Measurements from ENCODE around the gene DIDO1. TPM values are rescaled to one million over a fixed set of nuclear protein-coding genes. Genes with fewer than 3 reads are reported as not detected.
"Not testable (repeated sequence)": the region's sequence is repeated elsewhere in the genome, so short reads cannot be mapped to it uniquely, and the experiment has no call there.

DIDO1 gene
- total RNA-seq, 1 donor from 2014 or later, result 37.5 TPM

DNA sequence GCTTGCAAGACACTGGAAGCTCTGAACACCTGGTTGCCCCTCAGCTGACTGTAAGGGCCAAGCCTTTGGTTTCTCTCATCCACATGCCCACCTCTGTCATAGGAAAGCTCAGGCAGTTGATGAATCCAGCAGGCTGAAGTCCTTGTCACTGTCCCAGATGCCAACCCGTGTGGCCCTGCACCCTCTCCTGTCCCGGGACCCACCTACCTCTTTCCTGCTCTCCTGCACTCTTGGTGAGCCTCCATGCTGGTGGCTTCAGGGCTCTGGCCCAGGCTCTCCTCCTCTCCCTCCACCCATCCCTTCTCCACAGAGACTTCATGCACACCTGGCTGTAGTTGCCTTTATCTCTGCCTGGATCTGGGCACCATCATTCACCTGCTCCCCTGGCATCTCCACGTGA, 7.7 kb upstream of the DIDO1 start:
- FAIRE-seq (no peak), DNase-seq (ENCODE audit: low spot score in 2 of 2) (no peak)

DNA sequence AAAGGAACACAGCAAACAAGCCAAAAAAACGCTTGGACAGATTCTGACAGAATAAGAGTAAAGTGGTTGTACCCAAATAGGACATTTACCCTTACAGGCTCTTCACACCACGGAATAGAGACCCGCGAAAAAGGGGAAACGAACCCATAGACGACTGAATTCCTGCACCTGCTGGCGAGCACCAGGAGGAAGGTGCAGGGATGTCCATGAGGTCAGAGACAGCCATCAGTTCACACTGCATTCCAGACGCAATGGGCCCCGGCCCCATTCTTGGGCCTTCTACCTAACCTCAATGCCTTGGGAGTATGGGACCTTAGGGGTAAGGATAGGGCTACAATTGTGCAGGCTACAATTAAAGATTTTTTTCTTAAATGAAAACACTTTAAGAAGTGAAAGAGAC, 5.2 kb upstream of the DIDO1 start:
- DNase-seq (ENCODE audit: low spot score in 2 of 2) (no peak), FAIRE-seq (no peak)

DNA sequence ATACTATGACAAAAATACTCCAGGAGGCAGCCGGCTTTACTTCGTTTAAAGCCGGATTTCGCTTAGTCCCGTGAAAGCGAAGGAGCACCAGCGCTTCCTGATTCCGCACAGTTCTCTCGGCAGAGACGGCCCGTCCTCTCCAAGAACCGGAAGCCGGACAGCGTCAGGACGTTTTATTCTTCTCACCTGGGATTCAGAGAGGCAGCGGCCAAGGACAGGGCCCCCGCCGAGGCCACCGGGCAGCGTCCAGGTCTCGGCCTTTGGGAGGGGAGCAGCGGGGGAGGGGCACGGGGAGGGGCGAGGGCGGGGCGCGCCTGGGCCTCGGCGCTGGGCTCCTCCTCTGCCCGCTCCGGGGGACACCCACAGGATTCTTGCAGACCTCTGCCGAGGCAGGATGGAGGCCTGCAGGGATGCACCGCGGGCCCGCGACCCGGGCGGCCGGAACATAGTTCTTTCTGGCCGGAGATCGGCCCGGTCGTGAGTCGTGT, 2.8 kb upstream of the DIDO1 start:
- FAIRE-seq (no peak), DNase-seq (ENCODE audit: low spot score in 2 of 2) (peak; percentile 56 to 75)

DNA sequence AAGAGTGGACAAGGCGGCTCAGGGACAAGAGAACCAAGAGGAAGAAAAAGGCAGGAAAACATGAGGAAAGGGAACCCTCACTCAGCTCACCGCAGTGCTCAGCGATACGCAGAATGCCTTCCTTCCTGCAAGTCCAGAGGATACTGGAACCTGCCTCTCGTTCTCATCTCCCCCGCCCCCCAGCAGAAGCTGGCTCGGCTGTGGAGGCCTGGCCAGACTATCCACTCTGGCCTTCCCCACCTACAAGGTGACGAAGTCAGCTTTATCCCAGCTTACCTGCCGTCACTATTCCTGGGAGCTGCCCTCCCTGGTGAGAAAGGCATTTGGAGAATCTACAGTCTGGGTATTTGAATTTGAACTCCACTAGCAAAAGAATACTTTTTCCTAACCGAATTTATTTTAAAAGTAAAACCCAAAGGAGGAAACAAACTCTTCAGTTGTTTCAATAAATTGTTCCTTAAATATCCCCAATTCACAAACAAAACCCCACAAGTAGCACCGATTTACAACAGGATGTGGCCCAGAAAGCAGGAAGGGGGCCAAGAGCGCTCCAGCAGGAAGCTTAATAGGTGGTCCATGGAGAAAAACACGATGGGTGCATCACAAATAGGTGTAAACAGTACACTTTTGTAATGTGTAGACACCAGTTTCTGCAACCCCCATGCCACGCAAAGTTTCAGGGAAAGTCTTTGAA, 2.1 kb upstream of the DIDO1 start:
- DNase-seq (ENCODE audit: low spot score in 2 of 2), result no peak
- FAIRE-seq, result no peak

DNA sequence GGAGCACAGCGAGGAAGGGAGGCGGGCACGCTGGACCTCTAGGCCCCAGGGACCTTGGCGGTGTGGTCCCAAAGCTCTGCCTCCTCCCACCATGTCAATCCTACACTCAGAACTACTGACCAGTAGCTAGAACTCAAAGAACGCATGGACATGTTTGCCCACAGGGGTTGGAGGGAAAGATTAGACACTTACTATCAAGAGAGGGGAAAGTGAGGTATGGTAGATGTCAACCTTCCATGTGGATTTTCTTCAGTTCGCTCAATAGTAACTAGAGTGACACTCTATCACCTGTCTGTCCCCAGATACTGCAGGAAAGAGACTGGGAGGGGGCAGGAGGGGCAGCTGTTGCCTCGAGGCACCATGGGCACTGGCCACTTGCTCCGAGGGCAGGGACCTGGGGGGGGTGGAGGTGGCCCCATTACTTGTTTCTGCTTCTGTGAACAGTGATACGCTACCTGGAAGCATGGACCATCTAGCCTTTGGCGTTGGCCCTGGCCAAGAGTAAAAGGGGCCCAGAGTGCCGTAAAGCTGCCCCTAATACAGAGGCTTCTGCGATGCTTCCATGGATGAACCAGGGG, 912 bp upstream of the DIDO1 start:
- FAIRE-seq (no peak), DNase-seq (ENCODE audit: low spot score in 2 of 2) (no peak)

DNA sequence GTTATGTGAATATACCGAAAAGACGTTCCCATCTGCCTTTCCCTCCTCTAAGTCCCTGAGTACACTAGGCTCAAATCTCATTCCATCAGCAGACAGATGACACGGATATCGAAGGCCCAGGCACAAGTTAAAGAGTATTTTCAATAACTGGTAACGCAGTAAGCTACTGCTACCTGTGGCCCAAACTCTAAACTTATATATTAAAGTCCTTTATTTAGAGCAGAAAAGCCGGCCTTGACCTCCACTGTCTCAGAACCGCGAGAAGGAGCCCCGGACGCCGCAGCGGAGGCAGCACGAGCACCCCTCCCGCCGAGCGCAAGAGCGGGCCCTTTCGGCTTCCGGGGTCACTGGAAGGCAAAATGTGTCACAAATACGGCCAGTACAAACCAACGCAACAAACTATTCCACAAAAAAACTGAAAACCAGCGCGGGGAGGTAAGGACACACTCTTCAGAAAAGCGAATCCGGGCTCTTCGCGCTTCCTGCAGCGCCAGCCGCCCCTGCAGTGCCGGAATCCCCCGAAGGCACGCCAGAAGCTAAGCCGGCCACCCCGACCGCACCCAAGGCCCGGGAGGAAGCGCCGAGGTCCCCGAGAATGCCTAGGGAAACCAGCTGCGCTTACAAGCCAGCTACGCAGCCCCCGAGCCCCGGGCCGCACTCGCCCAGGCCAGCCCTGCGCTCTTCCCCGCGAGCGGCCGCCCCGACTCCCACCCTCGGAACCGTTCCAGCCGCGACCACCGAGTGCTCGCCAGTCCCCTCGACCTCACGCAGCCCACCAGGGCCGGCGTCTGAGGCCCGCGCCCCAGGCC, 681 bp downstream of the DIDO1 start:
- no peak for DNase-seq (ENCODE audit: low spot score in 2 of 2)
- no peak for FAIRE-seq

DNA sequence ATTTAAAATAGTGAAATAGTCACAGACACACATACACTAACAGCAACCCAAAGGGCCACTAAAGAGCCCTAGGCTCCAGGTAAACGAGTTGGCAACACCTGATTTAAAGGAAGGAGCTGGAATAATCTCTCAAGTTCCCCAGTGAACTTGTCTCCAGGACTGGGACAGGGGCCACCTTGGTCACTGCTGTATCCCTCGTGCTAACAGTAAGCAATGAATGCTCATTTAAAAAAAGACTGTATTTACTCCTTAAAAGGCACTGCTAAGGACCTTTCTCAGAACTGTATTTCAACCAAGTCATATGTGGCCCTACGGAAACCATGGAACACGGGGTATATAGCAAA, 1.3 kb downstream of the DIDO1 start:
- FAIRE-seq (no peak), DNase-seq (ENCODE audit: low spot score in 2 of 2) (no peak)

DNA sequence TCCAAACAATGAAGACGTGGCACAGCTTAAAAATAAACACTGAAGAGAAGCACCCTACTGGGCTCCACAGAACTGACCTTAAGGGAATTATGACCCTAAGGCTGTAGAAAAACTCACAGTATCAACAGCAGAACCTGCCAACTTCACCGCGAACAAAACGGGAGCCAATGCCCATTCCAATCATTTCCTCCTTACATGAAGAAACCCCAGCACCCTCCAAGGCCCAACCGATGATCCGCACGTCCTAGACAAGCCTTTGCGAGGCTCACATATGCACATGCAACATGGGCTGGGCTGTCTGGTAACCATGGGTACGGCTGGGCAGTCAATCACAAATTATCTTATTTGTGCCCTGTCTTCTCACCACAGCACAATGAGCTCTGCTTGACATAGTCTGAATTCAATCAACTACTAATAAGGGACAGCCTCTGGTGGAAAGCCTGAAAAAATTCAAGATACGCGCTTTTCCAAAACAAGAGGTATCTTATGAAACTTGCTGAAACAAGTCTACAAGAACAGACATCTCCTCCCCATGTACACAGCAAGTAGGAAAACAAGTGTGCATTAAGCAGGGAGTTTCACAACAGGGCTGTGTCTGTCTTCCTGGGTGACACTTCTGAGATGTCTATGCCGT, 1.7 kb downstream of the DIDO1 start:
- no peak for FAIRE-seq

DNA sequence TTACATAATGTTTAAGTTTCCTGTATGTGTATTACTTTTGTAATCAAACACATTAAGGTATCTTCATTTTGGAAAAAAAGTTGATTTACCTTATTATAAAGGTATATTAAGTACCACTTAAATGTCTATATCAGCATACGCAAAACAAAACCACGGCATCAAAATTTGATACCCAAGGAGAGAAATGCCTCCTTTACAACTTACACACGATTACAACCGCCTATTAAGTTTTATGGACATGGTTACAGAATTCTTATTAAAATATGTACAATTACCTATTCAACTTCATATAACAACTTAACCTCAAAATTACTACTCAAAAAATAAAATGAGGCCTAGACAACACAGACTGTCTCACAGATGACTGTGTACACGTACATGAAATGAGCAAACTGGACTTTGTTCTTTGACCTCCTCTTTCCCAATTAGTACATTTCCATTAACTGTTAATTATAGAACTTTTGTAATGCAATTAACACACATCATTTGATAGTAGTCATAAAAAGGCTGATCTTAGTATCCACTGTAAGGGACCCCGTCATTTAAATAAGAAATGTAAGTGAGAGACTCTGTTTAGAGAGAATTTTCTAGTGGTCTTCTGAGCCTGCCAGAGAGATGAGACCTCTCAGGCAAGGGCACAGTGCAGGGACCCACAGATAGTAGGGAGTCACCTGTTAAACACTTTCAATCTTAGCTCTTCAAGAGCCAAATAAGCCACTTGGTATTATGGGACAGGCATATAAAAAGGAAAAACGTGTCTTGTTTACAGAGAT, 2.5 kb downstream of the DIDO1 start:
- DNase-seq (ENCODE audit: low spot score in 2 of 2), result no peak
- FAIRE-seq, result no peak

More for the DNA sequence above, 1.7 kb downstream of the DIDO1 start:
- DNase-seq (ENCODE audit: low spot score in 2 of 2), result no peak

DNA sequence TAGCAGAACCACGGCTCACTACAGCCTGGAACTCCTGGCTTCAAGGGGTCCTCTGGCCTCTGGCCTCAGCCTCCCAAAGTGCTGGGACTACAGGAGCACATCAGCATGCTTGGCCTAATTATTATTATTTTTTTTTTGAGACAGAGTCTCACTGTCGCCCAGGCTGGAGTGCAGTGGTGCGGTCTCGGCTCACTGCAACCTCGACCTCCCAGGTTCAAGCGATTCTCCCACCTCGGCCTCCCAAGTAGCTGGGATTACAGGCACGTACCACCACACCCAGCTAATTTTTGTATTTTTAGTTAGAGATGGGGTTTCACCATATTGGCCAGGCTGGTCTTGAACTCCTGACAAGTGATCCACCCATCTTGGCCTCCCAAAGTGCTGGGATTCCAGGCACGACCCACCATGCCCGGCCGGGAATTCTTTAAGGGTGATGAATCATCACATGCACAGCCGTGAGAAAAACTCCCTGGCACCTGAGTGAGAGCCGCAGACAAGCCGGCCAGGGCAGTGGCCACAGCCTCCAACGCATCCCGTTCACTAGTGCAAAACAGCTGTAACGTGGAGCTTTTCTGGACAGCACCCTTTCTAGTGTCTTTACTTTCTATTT, 3.1 kb downstream of the DIDO1 start:
- not testable (repeated sequence) for DNase-seq (ENCODE audit: low spot score in 2 of 2); FAIRE-seq

DNA sequence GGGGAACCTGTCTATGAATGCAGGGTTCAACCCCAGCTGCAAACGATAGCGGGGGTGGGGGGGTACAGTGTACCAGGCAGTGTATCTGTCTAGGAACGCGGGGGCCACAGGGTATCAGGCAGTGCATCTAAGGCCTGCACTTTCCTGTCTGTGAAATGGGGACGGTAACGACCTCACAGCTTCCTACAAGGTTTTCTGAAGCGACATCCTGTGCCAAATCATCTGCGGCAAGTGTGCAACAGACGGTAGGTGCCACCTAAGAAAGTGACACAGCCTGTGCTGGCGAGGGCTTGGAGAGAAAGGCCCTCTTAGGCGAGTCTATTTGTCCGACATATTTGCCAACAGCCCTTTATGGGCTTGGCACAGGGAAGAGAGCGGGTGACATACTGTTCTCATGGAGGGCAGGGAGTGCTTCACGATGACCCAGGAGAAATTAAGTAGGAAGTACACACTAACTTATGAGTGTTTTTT, 3.8 kb downstream of the DIDO1 start:
- FAIRE-seq (no peak), DNase-seq (ENCODE audit: low spot score in 2 of 2) (no peak)

DNA sequence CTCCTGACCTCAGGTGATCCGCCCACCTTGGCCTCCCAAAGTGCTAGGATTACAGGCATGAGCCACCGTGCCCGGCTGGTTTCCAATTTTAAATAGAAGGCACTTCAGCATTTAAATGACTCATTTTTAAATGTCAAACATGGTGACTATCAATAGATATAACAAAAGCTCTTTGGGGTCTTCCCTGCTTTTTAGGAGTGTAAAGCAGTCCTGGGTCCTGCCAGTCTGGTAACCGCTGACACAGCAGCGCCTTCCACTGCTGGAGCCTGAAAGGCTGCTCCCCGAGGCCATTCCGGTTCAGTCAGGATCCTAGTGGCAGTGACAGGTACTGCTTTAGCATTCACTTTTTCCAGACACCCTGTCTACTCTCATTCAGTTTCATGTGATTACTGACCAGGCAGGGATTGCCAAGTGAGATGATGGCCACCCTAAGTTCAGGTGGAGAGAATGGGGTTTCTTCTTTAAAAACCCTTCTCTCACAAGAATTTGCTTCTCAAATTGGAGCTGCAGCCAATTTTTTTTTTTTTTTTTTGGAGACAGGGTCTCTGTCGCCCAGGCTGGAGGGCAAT, 5.1 kb downstream of the DIDO1 start:
- no peak for DNase-seq (ENCODE audit: low spot score in 2 of 2)
- FAIRE-seq, result no peak

DNA sequence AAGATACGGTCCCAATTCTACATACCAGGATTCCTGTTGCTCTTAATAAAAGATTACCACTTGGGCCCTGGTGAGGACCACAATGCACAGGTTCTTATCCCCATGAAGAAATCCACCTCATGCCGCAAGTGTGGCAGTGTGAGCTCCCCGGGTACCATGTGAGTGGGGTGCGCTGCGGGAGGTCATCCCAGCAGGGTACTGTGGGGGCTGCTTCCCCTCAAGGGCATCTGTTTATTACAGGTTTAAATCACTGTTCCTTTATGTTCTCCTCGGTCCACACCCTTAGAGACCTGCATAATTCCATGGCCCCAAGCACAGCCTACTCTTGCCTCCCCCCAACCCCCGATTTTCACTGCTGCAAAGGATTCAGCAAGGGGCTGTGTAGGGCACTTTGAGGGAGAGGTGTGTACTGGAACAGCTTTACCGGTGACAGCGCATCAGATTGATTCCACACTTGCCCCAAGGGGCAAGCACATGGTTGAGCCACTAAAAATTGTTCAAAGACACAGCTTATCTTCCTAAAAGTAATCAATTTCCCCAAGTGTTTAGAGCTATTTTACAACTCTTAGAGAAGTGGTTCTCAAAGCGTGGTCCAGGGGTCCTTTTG, 6.2 kb downstream of the DIDO1 start:
- FAIRE-seq, result no peak
- DNase-seq (ENCODE audit: low spot score in 2 of 2), result no peak

DNA sequence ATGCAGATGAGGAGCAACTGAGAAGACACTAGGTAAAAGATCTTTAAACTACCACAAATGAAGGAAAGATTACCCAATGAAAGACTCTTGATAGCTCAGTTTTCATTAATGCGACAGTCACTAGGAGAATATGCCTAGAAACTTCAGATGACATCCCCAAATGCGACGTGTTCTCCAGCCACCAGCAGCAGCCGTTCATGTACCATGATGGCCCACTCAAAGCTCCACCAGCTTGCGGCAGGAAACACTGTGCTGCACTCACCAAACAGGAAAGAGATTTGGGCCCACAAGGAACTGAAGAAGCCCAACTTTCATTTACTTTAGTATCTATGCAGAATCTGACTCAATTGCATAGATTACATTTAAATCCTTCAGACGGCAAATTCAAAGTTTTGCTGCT, 7.5 kb downstream of the DIDO1 start:
- FAIRE-seq, result no peak
- no peak for DNase-seq (ENCODE audit: low spot score in 2 of 2)

DNA sequence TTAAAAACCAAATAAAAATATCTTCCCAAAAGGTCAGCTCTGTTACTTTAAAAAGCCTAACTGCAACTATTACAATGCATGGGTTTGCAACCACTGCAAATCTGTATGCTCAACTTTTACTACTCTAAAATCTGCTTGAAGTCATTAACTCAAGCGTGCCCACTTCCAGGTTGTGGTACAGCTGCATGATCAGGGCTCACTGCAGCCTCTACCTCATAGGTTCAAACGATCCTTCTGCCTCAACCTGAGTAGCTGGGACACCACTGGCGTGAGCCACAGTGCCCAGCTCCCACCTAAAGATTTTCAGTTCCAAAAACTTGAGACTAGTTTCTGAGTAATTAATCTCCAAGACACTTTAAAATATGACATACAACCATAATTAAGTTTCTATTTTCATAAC, 8.2 kb downstream of the DIDO1 start:
- FAIRE-seq (no peak), DNase-seq (ENCODE audit: low spot score in 2 of 2) (no peak)

DNA sequence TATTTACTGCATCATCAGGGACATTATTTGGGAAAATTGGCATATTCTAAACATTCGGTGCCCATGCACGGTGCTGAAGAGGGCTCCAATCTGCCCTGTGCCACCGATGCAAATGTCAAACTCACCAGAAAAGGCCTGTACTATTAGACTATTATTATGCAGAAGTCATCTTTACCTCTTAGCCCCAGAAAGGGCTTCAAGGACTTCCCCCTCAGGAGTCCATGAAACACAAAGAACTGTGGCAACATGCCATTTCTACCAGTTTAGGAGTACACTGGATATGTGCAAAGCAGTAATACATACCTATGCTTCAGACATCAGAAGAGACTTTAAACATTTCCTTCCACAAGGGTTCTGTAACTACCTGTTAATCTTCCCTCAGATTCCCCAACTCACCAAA, 8.6 kb downstream of the DIDO1 start:
- FAIRE-seq (no peak), DNase-seq (ENCODE audit: low spot score in 2 of 2) (no peak)

DNA sequence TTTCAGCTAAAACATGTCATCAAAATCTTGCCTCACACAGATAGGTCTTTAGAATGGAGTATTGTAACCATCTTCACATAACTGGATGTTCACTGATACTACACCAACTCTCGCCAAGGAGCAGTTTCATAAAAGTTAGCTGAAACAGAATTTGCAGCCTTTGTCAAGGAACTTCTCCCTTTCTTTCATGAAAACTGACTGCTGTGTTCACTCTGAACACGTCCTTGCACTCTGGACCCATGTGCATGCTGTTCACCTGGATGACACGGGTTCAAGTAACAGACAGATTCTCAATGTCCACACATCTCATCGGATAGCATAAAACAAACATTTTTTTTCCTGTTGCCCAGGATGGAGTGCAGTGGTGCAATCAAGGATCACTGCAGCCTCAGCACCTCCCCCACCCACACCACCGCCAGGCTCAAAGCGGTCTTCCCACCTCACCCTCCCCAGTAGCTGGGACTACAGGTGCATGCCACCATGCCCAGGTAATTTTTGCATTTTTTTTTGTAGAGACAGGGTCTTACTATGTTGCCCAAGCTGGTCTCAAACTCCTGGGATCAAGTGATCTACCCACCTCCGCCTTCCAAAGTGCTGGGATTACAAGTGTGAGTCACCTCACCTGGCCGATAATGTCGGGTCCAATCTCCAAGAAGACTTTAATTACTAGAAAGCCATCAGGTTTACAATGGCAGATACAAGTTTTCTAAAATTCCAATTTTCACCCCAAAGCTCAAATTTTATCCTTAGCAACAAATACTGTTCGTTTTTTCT, 9.4 kb downstream of the DIDO1 start:
- DNase-seq (ENCODE audit: low spot score in 2 of 2), result no peak
- no peak for FAIRE-seq

DNA sequence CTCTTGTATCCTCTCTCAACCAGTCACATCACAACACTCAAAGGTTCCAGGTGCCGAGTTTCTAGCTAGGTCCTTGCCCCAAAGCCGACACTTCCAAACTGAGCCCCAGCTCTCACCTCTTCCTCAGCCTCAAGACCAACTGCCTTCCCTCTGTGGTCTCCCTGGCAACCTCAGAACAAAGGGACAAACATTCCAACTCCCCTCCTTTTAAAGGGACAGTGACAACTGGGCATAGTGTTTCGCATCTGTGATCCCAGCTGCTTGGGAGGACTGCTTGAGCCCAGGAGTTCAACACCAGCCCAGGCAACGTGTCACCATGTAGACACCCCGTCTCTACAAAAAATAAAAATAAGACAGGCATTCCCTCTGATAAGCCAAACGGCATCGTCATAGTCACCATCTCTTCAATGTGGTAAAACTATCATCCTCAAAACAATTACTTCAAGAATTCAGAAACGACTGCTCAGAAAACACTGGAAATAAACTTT, 11.3 kb downstream of the DIDO1 start:
- FAIRE-seq (no peak), DNase-seq (ENCODE audit: low spot score in 2 of 2) (peak; percentile 55 to 58)
